Calu3 (cell line): ENCODE data around the gene CACNA1C. TPM values are rescaled to one million over a fixed set of nuclear protein-coding genes. Genes with fewer than 3 reads are reported as not detected.
"Not testable (repeated sequence)": the region's sequence is repeated elsewhere in the genome, so short reads cannot be mapped to it uniquely, and the experiment has no call there.

Experiments used
- BruUV-seq: library from RNA; stranded (reverse); fragments of 400-500 nt; replicated peaks from 2 replicates; lab custom pipeline; 2021; lab: Mats Ljungman, UMichigan
- CTCF ChIA-PET: fragments of 300-600 bp; sonication (Branson Sonifier 250); formaldehyde crosslinking; loops from one replicate; lab custom pipeline; 2022; ENCODE audit warnings: antibody characterized with exemption; lab: Charles Lee
- DNase-seq: peaks from one replicate; pipeline ENCODE4 v3.0.0; 2022
- H3K27ac Mint-ChIP-seq: one replicate; pipeline ENCODE4 v1.8.0; 2022; ENCODE audit warnings: mixed read lengths; ENCODE audit not compliant: unreplicated experiment
- H3K27me3 Mint-ChIP-seq: one replicate; pipeline ENCODE4 v1.8.0; 2022; ENCODE audit warnings: mixed read lengths; ENCODE audit not compliant: unreplicated experiment
- H3K36me3 Mint-ChIP-seq: one replicate; pipeline ENCODE4 v1.8.0; 2022; ENCODE audit warnings: mild to moderate bottlenecking, moderate library complexity, mixed read lengths; ENCODE audit not compliant: insufficient read depth, unreplicated experiment
- H3K4me1 Mint-ChIP-seq: one replicate; pipeline ENCODE4 v1.8.0; 2022; ENCODE audit warnings: mild to moderate bottlenecking, low read depth, mixed read lengths; ENCODE audit not compliant: unreplicated experiment
- H3K4me3 Mint-ChIP-seq: one replicate; pipeline ENCODE4 v1.8.0; 2022; ENCODE audit warnings: mild to moderate bottlenecking, low read depth, moderate library complexity, mixed read lengths; ENCODE audit not compliant: unreplicated experiment
- H3K9me3 Mint-ChIP-seq: one replicate; pipeline ENCODE4 v1.8.0; 2022; ENCODE audit warnings: low read depth, mixed read lengths; ENCODE audit not compliant: unreplicated experiment
- CTCF ChIP-seq: fragments of 200-600 bp; IDR thresholded peaks from one replicate; pipeline ENCODE4 v1.8.0; 2022; ENCODE audit warnings: antibody characterized with exemption; ENCODE audit not compliant: unreplicated experiment
- intact Hi-C: fragments of 100-400 bp; cut with micrococcal nuclease; formaldehyde crosslinking; loops from one replicate; pipeline ENCODE4 v1.10.0; 2022; ENCODE audit not compliant: unreplicated experiment
- total RNA-seq: library from RNA; stranded (reverse); gene quantifications from 2 replicates; pipeline ENCODE4 v1.2.3, GENCODE V29; 2022

The CACNA1C gene
- total RNA-seq, 1 experiment from 2014 or later, result not detected

- Mint-ChIP-seq H3K4me3 (no peak overlapping the region), H3K36me3 (peaks cover 6% of the 10 kb centered on the region), H3K4me1 (peaks cover 8% of the 10 kb centered on the region), H3K27ac (no peak overlapping the region), H3K9me3 (peaks cover 4% of the 10 kb centered on the region), H3K27me3 (peaks cover 73% of the 10 kb centered on the region)
- intact Hi-C loops, result loop anchor here (1.0 kb wide), 1 partner anchor 102 kb away; no protein-coding TSS in a partner anchor
- DNase-seq, result peak; percentile 50
- no TSS peak for BruUV-seq
- CTCF ChIA-PET, result interaction anchor here (0.5 to 1.1 kb wide), 4 partner anchors 57 to 1201 kb away, joined by 3 to 5 read pairs (median 3); no protein-coding TSS in a partner anchor
- TF ChIP-seq CTCF, result peak; percentile 17
Measured at GRCh38 chr12:2682296-2683251, 629.8 kb downstream of the CACNA1C start.

- DNase-seq, result no peak
- intact Hi-C loops, result loop anchor here (1.0 kb wide), 1 partner anchor 101 kb away; no protein-coding TSS in a partner anchor
- no peak overlapping the region for H3K4me3 Mint-ChIP-seq
- H3K4me1 Mint-ChIP-seq, result peaks cover 8% of the 10 kb centered on the region
- H3K36me3 Mint-ChIP-seq, result peaks cover 6% of the 10 kb centered on the region
- peaks cover 73% of the 10 kb centered on the region for H3K27me3 Mint-ChIP-seq
- no peak for TF ChIP-seq CTCF
- BruUV-seq, result no TSS peak
- CTCF ChIA-PET, result interaction anchor here (0.5 to 1.1 kb wide), 4 partner anchors 56 to 1200 kb away, joined by 3 to 5 read pairs (median 3); no protein-coding TSS in a partner anchor
- H3K27ac Mint-ChIP-seq, result no peak overlapping the region
- H3K9me3 Mint-ChIP-seq, result peaks cover 4% of the 10 kb centered on the region
Measured at GRCh38 chr12:2683283-2684025, 630.7 kb downstream of the CACNA1C start.

- H3K27ac Mint-ChIP-seq, H3K4me1 Mint-ChIP-seq, H3K36me3 Mint-ChIP-seq, BruUV-seq, H3K4me3 Mint-ChIP-seq, H3K9me3 Mint-ChIP-seq, intact Hi-C loops, DNase-seq, CTCF ChIA-PET: not testable (repeated sequence)
- H3K27me3 Mint-ChIP-seq, result peaks cover 73% of the 10 kb centered on the region
Measured at GRCh38 chr12:2684026-2684325, 631.2 kb downstream of the CACNA1C start.

GRCh38 chr12:2685620-2686279 lies 633.0 kb downstream of the CACNA1C start:
- H3K36me3 Mint-ChIP-seq, H3K4me1 Mint-ChIP-seq, H3K4me3 Mint-ChIP-seq, DNase-seq, CTCF ChIA-PET, BruUV-seq, H3K27ac Mint-ChIP-seq, intact Hi-C loops, H3K9me3 Mint-ChIP-seq: not testable (repeated sequence)
- peaks cover 76% of the 10 kb centered on the region for H3K27me3 Mint-ChIP-seq

GRCh38 chr12:2686280-2686646 lies 633.5 kb downstream of the CACNA1C start:
- Mint-ChIP-seq H3K27ac (no peak overlapping the region), H3K4me3 (no peak overlapping the region), H3K27me3 (peaks cover 76% of the 10 kb centered on the region), H3K4me1 (peaks cover 8% of the 10 kb centered on the region), H3K9me3 (peaks cover 4% of the 10 kb centered on the region), H3K36me3 (peaks cover 6% of the 10 kb centered on the region)
- DNase-seq, result no peak
- TF ChIP-seq CTCF, result no peak
- CTCF ChIA-PET, result no interaction called here
- intact Hi-C loops, result no loop called here
- no TSS peak for BruUV-seq
